Activated CD8-positive, alpha-beta memory T cell treated with anti-CD3 and anti-CD28 coated beads, Interleukin-2, amount 50 U/mL, for 4 hours (primary cell): ENCODE data around the gene VAV3.
"Not testable (repeated sequence)": the region's sequence is repeated elsewhere in the genome, so short reads cannot be mapped to it uniquely, and the experiment has no call there.

Experiments used
- DNase-seq: peaks from one replicate; pipeline ENCODE4 v3.0.0-alpha.2; 2020

VAV3 gene

GRCh38 chr1:107965110-107965991 is at the start of gene VAV3:
Gene VAV3, minus strand, starts transcription at chr1:107965180. Its CDS starts 311 bp downstream, at chr1:107964869.
- peak; percentile 58 for DNase-seq

GRCh38 chr1:108012553-108012952 is 47.6 kb upstream of the VAV3 start:
- DNase-seq, result no peak

- no peak for DNase-seq
Observed at GRCh38 chr1:108011295-108011694, 46.3 kb upstream of the VAV3 start.

- DNase-seq, result no peak
Observed at GRCh38 chr1:108010581-108010980, 45.6 kb upstream of the VAV3 start.

GRCh38 chr1:108009603-108010195 is 44.7 kb upstream of the VAV3 start:
- no peak for DNase-seq

- no peak for DNase-seq
Observed at GRCh38 chr1:108007531-108007930, 42.6 kb upstream of the VAV3 start.

GRCh38 chr1:108007070-108007469 is 42.1 kb upstream of the VAV3 start:
- no peak for DNase-seq

- DNase-seq, result not testable (repeated sequence)
Observed at GRCh38 chr1:108004919-108005318, 39.9 kb upstream of the VAV3 start.

GRCh38 chr1:108000620-108001111 is 35.7 kb upstream of the VAV3 start:
- no peak for DNase-seq

GRCh38 chr1:108000184-108000583 is 35.2 kb upstream of the VAV3 start:
- no peak for DNase-seq

- no peak for DNase-seq
Observed at GRCh38 chr1:107997866-107998265, 32.9 kb upstream of the VAV3 start.

GRCh38 chr1:107993920-107994319 is 28.9 kb upstream of the VAV3 start:
- no peak for DNase-seq

GRCh38 chr1:107992347-107992746 is 27.4 kb upstream of the VAV3 start:
- no peak for DNase-seq

GRCh38 chr1:107991371-107992066 is 26.5 kb upstream of the VAV3 start:
- DNase-seq, result no peak

GRCh38 chr1:107990606-107991005 is 25.6 kb upstream of the VAV3 start:
- peak; percentile 23 for DNase-seq

GRCh38 chr1:107981277-107981676 is 16.3 kb upstream of the VAV3 start:
- no peak for DNase-seq

- DNase-seq, result no peak
Observed at GRCh38 chr1:107979926-107980325, 14.9 kb upstream of the VAV3 start.

- DNase-seq, result no peak
Observed at GRCh38 chr1:107979088-107979487, 14.1 kb upstream of the VAV3 start.

- no peak for DNase-seq
Observed at GRCh38 chr1:107976836-107977235, 11.9 kb upstream of the VAV3 start.

- no peak for DNase-seq
Observed at GRCh38 chr1:107976431-107976830, 11.5 kb upstream of the VAV3 start.

GRCh38 chr1:107975851-107976250 is 10.9 kb upstream of the VAV3 start:
- no peak for DNase-seq

GRCh38 chr1:107974090-107974489 is 9.1 kb upstream of the VAV3 start:
- no peak for DNase-seq

- no peak for DNase-seq
Observed at GRCh38 chr1:107972391-107973180, 7.6 kb upstream of the VAV3 start.
